Thoracic aorta (tissue), 2 donors: ENCODE measurements around the gene CLDN14. TPM values are rescaled to one million over a fixed set of nuclear protein-coding genes. Genes with fewer than 3 reads are reported as not detected.

Experiments used
- ATAC-seq: fragments of 150-250 bp; one replicate; pipeline ENCODE4 v1.8.0; 2017; ENCODE audit warnings: low read depth; ENCODE audit not compliant: insufficient number of reproducible peaks, low FRiP score
- DNase-seq: peaks from one replicate; pipeline ENCODE4 v3.0.0-alpha.2; 2020; ENCODE audit warnings: low spot score
- H3K27ac ChIP-seq, 2 donors: fragments of 200-600 bp; sonication (generic); 1 replicate in 1 of 2; 2 replicates in 1 of 2; pipeline ENCODE4 v1.5.1; 2016; ENCODE audit warnings: mild to moderate bottlenecking in 2 of 2, moderate library complexity in 2 of 2
- H3K27me3 ChIP-seq: fragments of 200-600 bp; sonication (generic); replicated peaks from 2 replicates; pipeline ENCODE4 v1.6.0; 2016; ENCODE audit warnings: mild to moderate bottlenecking; ENCODE audit not compliant: insufficient read depth
- H3K36me3 ChIP-seq: fragments of 200-600 bp; sonication (generic); one replicate; pipeline ENCODE4 v1.5.1; 2016
- H3K4me1 ChIP-seq, 2 donors: fragments of 200-600 bp; sonication (generic); 1 replicate in 1 of 2; 2 replicates in 1 of 2; pipeline versions ENCODE4 v1.5.1 to v1.6.0; 2016; ENCODE audit warnings: low read depth in 2 of 2, mild to moderate bottlenecking in 1 of 2; ENCODE audit not compliant: control insufficient read depth in 1 of 2
- H3K4me3 ChIP-seq: fragments of 200-600 bp; sonication (generic); 2 replicates; pipeline ENCODE4 v1.5.1; 2016; ENCODE audit warnings: mild to moderate bottlenecking
- H3K9me3 ChIP-seq: fragments of 200-600 bp; sonication (generic); 2 replicates; pipeline ENCODE4 v1.5.1; 2016
- CTCF ChIP-seq: fragments of 200-600 bp; sonication (generic); IDR thresholded peaks from one replicate; pipeline ENCODE4 v1.5.1; 2019; ENCODE audit warnings: antibody characterized with exemption
- total RNA-seq, 2 donors: library from RNA; depleted of rRNA; stranded (reverse); fragments of >200 nt; gene quantifications; one replicate each; pipeline versions ENCODE4 v1.1.0 to v1.2.3, GENCODE V29; 2016

Gene CLDN14
- total RNA-seq, 2 donors from 2014 or later: not detected

- TF ChIP-seq CTCF: no peak
- Histone ChIP-seq H3K4me1 (no peaks in the 10 kb centered on the region), H3K27ac (no peak overlapping the region), H3K4me3 (no peak overlapping the region), H3K9me3 (no peaks in the 10 kb centered on the region), H3K27me3 (no peaks in the 10 kb centered on the region), H3K36me3 (peaks cover 3% of the 10 kb centered on the region)
- ATAC-seq: no peak
- no peak for DNase-seq
Observed at GRCh38 chr21:36415375-36415774, 64.5 kb downstream of the CLDN14 start.

- no peak for ATAC-seq
- Histone ChIP-seq H3K27ac (no peak overlapping the region), H3K27me3 (no peaks in the 10 kb centered on the region), H3K36me3 (peaks cover 3% of the 10 kb centered on the region), H3K4me1 (no peaks in the 10 kb centered on the region), H3K9me3 (no peaks in the 10 kb centered on the region), H3K4me3 (no peak overlapping the region)
- TF ChIP-seq CTCF: no peak
- DNase-seq: no peak
Observed at GRCh38 chr21:36412916-36413315, 67.0 kb downstream of the CLDN14 start.

GRCh38 chr21:36411301-36411700 is 68.6 kb downstream of the CLDN14 start:
- no peak for ATAC-seq

More at GRCh38 chr21:36411301-36411700, 68.6 kb downstream of the CLDN14 start:
- no peak for TF ChIP-seq CTCF
- Histone ChIP-seq H3K4me1 (no peaks in the 10 kb centered on the region), H3K4me3 (no peak overlapping the region), H3K27ac (no peak overlapping the region), H3K9me3 (no peaks in the 10 kb centered on the region), H3K36me3 (peaks cover 3% of the 10 kb centered on the region), H3K27me3 (no peaks in the 10 kb centered on the region)
- no peak for DNase-seq

Other genes with a start within 250 kb of the CLDN14 start
- 10 to 100 TPM; 23.3 to 58.8 TPM for gene MORC3, start 159.9 kb downstream of the CLDN14 start, total RNA-seq
- gene CHAF1B, start 94.7 kb downstream of the CLDN14 start, total RNA-seq: 1 to 10 TPM in 1 of 2 donors, under 1 TPM in 1; 0.35 to 1.2 TPM
- gene SIM2, start 219.0 kb upstream of the CLDN14 start, total RNA-seq: not detected